Right kidney (tissue), 1 donor: ENCODE data around the gene FAM240A.
"Not testable (repeated sequence)": the region's sequence is repeated elsewhere in the genome, so short reads cannot be mapped to it uniquely, and the experiment has no call there.

Experiments used
- DNase-seq: peaks from one replicate; pipeline ENCODE4 v3.0.0-alpha.2; 2016

Gene FAM240A

DNA sequence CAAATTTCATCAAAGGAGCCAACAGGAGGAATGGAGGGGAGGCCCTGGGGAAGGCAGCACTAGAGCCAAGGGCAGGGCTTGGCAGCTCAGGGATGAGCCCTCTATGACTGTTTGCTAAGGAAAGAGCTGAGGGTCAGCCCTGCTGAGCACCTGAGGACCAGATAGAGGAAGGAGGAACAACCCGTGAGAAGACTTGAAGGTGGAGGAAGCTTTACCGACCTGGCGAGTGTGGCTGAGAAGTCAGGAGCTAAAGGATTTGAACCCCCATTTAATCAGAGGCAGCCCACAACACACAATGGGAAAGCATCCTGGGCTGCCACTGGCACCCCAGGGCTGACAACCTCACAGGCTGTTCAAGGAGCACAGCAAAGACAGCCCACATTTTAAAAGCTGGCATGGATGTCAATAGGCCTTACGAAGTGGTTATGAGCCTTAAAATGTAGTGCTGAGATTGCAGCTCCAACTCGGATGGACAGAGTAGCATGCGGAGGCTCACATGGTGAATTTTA, 25.5 kb upstream of the FAM240A start:
- DNase-seq = no peak

DNA sequence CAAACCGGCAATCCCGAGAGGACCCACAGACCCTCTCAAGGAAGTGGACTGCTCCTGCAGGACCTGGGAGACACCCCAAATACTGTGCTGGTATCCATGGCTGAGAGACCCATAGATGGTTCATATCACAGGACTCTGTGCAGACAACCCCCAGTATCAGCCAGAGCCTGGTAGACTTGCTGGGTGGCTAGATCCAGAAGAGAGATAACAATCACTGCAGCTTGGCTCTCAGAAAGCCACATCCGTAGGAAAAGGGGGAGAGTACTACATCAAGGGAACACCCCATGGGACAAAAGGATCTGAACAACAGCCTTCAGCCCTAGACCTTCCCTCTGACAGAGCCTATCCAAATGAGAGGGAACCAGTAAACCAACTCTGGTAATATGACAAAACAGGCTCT, 25.1 kb upstream of the FAM240A start:
- not testable (repeated sequence) for DNase-seq

DNA sequence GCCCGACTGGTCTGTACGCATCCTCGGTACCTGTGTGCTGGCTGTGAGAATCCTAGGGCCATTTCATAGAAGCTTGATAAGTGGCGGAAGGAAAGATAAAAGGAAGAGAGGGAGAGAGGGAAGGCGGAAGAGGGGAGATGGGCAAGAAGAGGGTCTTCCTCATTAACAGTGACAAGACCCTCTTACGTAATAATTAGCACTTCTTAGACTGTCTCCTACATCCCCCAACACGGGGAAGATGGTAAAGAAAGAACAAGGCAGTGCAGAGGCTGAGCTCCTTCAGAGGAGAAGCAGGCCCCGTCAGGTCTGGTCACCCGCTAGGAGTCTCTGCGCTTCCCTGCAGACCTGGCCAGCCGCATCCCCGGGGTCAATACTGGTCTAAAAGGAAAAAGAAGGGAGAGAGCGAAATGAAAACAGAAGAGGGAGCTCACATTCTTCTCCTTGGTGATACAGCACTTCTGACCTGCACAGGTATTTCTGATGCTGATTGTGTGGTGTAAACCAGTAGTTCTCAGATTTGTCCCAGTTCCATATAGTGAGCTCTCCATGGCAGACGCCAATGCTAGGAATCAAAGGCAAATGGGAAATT, 19.0 kb upstream of the FAM240A start:
- no peak for DNase-seq

DNA sequence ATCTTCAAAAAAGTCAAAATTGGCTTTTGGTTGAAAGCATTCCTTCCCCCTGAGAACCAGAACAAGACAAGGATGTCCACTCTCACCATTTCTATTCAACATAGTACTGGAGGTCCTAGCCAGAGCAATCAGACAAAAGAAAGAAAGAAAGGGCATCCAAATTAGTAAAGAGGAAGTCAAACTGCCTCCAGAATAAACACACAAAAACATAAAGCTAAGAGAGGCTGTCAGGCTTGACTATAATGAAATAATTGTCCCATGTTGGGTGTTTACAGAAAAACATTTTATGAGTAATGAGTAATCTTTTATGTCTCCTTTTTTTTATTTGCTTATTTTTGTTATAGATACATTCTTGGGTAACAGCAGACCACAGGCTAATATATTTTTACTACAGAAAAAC, 18.3 kb upstream of the FAM240A start:
- no peak for DNase-seq

DNA sequence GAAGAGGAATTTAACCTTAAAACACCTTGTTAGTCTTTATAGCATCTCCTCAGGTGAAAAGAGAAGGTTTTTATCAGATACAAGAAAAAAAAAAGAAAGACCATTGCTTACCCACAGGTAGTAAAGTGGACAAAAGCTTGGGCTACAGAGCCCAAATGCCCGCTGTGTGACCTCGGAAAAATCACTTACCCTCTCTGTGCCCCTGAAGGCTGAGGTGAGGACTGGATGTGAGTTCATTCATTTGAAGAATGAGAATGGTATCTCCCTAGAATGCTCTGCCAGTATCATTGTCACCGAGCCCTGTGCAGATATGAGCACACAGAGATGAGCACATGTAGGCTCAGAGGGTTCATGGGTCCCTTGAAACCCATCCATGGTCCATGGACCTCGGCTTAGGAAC, 17.6 kb upstream of the FAM240A start:
- DNase-seq = no peak

DNA sequence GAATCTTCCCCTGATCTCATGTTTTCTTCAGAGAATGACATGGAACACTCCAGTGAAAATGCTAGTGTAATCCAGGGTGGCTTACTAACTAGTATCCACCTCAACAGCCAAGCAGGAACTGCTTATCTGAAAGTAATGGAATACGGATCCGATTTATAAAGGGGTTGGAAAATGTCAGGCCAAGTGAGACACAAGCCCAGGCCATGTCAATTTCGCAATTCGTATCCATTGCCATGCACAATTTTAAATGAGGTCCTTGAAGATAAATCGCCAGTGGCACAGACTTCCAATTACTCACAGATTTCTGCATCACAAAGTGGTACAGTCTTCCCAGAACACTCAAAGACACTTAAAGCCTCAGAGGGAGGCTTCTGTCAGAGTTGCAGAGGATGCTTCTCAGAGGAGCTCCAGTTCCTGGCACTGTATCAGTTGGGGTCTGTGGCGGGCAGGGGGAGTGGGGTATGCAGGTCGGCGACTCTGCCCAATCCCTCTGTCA, 16.5 kb upstream of the FAM240A start:
- DNase-seq = no peak

DNA sequence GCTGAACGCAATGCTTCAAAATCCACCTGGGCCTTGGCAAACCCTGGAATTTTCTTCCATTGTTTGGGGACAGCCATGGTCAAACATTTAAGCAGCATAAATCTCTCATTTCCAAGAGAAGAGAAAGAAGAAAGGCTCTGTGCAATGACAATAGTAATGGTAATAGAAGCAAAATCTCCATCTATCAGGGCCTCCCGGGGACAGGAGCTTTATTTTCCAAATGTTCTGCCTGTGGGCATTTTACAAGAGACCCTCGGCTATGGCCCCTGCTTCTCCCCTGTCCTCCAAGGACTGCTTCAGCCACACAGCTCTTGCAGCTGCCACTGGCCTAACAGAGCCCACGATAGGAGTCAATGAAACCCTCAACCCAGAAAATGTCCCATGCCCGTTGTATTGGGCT, 12.7 kb upstream of the FAM240A start:
- DNase-seq = no peak

DNA sequence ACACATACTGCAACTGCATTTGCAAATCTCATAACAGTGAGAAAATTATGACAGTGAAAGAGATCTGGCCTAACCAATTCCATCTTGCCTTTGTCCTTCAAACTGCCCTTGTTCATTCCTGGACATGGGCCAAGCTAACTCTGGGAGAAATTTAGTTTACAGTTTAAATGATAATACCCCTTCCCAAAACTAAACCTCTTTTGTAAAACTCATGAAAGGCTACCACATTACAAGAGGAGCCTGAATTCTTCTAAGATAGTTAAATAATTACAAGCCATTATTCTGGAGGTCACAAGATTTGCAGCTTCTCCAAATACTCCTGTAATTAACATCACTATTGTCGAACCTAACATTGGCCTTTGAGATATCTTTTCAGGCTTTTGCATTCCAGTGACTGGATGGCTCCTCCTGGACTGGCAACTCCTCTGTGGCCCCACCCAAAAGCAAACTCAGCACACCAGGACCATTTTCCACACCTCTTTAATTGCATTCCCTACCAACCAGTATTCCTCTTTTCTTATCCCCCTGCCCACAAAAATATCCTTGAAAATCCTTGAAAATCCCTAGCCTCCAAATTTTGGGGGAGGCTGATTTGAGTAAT, 8.8 kb upstream of the FAM240A start:
- no peak for DNase-seq

DNA sequence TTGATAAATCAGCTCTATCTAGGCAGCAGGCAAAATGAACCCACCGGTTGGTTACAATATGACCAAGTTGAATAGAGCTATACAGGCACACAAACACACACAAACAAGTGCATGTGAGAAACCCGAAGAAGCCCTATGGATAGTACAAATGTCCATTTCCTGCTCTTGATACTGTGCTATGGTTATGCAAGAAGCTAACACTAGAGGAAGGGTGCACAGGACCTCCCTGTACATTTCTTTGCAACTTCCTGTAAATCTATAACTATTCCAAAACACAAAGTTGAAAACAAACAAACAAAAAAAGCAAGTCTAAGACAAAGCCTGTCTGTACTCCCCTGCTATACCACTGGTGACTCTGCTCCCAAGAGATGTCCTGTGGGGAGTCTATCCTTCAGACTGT, 8.2 kb upstream of the FAM240A start:
- no peak for DNase-seq

DNA sequence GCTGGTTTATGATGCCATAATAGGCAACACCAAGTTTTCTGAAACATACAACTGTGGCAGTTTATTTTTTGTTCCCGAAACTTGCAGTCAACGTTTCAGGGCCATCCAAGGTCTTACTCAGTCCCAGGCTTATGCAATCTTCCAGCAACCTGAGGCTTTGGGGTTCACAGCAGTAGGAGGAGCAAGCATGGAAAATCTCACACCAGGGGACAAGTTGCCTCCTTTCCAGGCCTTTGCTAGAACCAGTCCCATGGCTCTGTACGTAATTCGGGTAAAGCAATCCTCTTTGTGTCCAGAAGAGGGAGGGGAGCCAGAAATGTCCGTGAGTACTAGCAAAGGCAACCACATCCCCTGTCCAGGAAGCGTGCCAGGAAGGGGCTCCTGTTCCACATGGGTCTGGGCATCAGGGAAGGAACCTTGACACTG, 4.7 kb upstream of the FAM240A start:
- DNase-seq = no peak

DNA sequence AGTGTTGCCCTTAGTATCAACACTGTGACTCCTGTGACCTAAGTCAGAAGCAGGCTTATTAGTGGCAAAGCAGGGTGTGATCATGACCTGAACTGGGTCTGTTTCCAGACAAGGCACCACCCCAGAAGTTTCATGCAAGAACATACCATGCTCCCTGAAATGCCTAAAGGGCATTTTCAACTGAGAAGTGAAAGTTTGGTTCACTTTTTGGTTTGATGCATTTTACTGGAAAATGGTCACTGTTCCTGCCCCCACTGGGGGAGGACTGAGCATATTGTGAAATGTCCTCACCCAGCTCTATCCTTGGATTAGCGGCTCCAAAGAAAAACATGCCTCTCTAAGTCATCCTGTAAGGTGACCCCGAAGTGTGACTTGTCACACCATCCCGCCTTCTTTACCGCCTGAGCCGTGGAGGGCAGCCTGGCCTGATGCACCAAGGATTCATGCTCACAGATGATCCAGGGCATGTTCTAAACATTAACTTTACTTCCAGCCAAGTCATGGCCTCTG, 3.1 kb upstream of the FAM240A start:
- no peak for DNase-seq

DNA sequence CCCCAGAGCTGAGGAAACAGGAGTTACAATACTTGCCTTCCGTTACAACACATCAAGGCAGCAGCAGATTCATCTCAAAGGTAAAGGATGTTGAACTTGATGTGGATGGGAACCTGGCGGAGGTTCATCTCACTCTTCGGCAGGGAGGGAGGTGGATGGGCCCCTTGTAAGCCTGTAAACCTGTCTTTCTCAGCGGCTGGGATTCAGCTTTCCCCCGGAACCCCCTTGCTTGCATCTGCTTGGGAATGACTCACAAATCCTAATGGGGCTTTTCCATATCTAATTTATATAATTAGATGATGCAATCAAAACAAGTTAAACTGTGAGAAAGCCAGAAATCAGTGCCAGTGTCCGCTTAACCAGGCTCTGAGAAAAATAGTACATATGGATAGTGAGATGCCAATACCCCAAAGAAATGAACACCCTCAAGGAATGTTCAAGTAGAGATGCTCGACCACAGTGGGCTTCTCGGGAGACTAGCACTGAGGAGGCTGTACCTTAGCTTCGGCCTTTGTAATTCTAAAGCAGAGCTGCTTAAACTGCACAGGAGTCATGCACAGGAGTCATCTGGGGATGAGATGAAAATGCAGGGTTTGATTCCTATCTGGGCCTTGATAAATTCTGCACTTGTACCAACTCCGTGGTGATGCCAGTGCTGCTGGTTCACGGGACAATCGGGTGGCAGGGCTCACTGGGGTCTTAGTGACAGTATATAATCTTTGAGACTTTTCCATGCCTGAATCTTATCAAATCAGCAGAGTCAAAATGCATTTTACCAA, 2.2 kb upstream of the FAM240A start:
- DNase-seq = no peak

DNA sequence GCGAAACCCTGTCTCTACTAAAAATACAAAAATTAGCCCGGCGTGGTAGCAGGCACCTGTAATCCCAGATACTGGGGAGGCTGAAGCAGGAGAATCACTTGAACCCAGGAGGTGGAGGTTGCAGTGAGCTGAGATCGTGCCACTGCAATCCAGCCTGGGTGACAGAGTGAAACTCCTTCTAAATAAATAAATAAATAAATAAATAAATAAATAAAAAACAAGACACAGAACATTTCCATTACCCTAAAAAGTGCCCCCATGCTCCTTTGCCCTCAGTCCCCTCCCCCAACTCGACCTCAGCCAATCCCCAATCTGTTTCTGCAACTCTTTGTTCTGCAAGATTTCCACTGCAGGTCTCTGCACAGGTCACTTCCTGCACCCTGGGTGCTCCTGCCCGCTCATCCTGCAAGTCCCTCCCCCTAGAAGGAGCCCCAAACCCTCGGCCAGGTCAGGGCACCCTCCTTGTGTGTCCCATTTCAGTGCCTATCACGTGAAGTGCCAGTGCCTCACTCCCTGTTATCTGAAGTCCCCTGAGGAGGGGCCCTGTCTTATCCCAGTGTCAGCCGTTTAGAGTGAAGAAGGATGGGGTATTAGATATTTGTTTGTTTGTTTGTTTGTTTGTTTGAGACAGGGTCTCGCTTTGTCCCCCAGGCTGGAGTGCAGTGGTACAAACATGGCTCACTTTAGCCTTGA, 1.1 kb downstream of the FAM240A start:
- DNase-seq = no peak

DNA sequence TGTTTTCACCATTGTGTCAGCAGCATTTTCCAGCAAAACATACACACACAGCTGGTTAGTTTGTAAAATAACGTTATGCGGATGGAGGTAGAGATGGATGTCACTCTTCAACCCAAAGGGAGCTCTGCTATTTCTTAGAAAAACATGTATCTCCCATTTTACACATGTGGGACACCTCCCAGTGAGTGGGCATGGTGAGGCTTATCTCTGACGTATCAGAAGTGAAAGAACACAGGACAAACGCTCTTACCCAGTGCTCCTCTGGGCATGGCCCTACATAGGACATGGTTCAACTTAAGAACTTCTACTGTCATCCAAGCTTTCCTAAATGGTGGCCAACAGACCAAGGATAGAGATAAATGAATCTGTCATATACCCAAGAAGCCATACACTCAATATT, 2.1 kb downstream of the FAM240A start:
- no peak for DNase-seq

DNA sequence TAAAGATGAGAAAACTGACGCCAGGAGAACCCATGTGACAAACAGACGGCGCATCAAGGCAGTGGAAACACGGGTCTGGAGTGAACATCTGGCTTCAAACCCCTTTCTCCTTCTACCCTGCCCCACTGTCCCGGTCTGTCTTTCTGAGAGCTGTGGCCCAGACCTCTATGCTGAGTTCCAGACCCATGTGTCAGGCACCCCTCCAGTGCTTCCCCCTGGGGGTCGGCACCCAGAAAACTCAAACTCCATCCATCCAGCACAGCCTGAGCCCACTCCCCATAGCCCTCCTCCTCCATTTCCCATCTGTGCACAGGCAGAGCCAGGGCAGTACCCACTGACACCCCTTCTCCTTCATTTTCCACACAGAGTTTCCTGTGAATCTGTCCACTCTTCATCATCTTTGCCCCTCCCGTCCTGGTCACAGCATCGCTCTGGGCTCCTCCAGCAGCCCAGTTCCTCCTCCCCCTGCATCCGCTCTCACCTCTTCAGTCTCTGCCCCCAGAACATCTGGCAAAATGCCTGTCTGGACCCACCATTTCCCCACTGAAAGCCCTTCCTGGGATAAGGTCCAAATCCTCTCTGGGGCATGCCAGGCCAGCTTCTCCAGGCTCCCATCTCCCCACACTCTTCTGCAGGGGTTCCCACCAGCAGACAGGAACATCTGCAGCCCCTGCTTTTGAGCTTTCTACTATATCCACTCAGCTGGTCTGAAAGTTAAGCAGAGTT, 2.9 kb downstream of the FAM240A start:
- DNase-seq = no peak

DNA sequence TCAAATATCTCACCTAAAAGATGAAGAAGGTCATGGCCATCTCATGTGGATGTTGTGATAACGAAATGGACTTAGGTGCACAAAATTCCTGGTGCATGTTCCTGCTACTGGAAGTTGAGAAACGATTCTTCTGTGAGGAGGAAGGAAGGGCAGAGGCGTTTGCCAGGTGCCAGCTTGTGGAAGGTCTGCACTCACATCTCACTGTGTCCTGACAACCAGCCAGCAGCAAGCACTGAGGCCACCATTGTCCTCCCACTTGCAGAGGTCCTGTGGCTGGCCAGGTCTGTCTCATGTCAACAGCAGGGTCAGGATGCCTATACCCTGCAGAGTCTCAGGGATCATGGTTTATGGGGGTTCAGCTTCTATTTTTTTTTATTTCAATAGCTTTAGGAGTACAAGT, 3.7 kb downstream of the FAM240A start:
- no peak for DNase-seq

DNA sequence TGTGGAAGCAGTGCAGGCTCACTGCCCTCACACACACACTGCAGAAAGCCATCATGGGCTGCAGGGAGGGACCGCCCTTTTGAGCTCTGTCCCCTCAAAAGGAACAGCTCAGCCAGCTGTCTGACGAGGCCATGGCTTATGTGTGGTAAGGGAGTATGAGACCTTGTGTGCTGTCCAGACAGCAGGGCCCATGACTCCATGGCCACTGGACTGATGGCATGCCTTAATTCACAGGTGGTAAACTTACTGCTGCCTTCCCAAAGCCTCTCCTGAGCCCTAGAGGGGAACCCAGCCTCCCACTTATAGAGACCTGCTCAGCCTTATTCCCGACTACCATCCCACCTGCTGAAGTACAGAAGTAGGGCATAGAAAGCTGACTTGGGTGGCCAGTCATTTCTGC, 5.6 kb downstream of the FAM240A start:
- no peak for DNase-seq

DNA sequence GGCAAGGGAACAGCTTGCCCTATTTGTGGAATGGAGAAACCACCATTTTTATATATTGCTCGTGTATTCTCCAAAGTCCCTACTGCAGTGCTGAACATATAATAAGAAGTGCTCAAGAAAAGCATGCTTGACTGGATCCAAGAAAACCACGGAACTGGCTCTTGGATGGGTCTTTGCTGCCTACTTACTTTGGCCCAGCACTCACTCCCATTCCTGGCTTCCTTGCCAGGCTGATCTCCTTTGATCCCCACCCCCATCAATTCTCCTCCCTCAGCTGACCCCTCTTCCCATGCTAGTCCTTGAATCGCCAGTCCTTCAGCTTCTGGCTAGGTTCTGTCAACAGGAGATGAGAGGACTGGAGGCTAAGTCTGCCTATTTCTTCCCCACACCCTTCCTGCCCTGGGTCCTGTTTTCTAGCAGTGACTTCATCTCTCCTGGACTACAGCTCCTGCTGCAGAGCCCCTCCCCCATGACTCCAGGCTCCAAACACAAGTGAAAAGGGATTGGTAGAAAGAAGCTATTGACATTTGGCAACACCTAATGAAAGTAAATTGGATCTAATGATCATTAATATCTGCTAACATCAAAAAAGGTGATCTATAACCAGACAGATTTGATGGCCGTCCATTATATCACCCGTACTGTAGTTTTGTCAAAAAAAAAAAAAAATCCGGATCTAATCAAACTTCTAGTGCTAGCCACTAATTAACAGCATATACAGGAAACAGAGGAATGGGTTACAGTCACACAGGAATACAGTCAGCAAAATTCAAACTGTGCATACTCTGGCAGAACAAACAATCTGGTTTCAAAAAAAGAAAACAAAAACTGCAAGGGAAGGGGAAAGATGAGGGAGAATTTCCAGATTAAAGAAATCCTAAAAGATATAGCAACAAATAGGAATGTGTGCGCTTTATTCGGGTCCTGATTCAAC, 7.8 kb downstream of the FAM240A start:
- no peak for DNase-seq

DNA sequence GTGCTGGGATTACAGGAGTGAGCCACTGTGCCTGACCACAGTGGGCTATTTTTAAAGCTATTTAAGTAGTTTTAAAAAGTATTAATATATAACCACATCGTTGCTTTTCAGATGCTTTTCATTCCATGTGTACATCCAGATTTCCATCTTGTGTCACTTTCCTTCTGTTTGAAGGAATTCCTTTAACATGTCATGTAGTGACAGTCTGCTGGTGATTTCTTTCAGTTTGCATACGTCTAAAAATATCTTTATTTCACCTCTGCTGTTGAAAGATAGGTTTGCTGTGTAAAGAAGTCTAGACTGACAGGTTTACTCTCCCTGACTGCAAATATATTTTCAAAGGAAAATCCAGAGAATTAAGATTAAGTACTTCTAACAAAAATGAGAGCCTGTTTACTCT, 12.2 kb downstream of the FAM240A start:
- DNase-seq = no peak

DNA sequence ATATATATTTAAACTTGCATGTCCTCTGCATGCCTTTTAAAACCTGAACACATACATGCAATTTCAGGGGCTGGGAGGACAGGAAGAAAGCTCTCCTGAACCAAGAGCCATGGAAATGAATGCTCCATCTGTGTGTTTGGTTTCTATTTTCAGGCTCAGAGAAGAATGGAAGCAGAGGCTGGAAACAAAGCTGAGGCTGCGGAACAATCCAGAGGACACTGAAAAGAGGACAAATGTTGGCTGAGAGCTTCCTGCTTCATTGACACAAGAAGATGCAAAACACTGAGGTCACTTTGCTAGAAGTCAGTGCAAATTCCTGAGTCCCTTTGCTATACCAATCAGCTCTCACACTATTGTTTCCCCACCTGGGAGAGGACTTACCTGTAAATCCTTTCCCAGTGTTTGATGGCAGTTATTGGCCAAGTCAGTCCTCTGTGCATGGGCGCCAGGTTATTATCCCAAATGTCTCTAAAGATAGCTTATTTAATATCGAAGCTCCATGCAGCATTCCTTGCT, 12.7 kb downstream of the FAM240A start:
- no peak for DNase-seq

DNA sequence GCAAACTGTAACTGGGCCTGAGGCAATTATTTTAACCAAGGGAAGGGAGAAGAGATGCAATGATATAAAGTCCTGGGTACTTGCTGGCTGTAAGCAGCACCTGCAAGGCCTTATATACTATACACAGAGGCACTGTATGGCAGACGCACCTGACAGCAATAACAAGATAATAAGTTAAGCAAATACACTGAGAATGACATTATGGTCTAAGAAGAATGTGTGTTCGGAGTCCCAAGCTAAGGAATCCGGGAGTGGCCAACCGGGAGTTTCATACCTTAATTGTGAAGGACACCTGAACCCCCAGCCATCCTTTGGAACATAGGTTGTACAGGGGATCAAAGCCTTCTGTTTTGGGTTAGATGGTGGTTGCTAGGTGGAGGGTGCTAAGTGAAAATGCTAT, 13.7 kb downstream of the FAM240A start:
- DNase-seq = no peak
